ENCODE measurements around the gene SLC25A22. TPM values are rescaled to one million over a fixed set of nuclear protein-coding genes. Genes with fewer than 3 reads are reported as not detected.

Gene SLC25A22
- total RNA-seq, 1 donor from 2014 or later, result 10.3 TPM

DNA sequence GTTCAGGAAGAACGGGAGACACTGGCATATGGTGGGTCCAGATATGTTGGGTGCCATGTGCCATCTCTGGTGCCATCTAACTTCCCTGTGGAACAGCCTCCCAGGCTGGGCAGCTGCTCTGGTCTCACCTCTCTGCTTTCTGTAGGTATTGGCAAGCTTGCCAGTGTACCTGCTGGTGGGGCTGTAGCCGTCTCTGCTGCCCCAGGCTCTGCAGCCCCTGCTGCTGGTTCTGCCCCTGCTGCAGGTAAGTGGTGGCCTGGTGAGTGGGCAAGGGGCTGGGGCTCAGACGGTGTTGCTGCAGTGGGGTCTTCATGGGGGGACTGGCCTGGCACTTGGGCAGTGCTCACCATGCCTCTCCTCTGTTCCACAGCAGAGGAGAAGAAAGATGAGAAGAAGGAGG, 14.3 kb upstream of the SLC25A22 start:
- Histone ChIP-seq H3K9me3 (no peaks in the 10 kb centered on the region), H3K4me3 (no peak overlapping the region), H3K36me3 (peaks cover 0 to 30% of the 10 kb centered on the region in 2 donors), H3K27me3 (no peaks in the 10 kb centered on the region), H3K27ac (no peak overlapping the region), H3K4me1 (peaks cover 33% of the 10 kb centered on the region)
- no peak for DNase-seq (ENCODE audit: extremely low spot score in 2 of 2)
- intact Hi-C loops (cut with DNase I), result no loop called here
- no peak for TF ChIP-seq POLR2A (IDR thresholded peaks at IDR 0.05)
- no peak for TF ChIP-seq POLR2AphosphoS5 (IDR thresholded peaks at IDR 0.05; ENCODE audit: insufficient read depth in 1 of 2, low read depth in 1 of 2)
- TF ChIP-seq, protein P1, sequence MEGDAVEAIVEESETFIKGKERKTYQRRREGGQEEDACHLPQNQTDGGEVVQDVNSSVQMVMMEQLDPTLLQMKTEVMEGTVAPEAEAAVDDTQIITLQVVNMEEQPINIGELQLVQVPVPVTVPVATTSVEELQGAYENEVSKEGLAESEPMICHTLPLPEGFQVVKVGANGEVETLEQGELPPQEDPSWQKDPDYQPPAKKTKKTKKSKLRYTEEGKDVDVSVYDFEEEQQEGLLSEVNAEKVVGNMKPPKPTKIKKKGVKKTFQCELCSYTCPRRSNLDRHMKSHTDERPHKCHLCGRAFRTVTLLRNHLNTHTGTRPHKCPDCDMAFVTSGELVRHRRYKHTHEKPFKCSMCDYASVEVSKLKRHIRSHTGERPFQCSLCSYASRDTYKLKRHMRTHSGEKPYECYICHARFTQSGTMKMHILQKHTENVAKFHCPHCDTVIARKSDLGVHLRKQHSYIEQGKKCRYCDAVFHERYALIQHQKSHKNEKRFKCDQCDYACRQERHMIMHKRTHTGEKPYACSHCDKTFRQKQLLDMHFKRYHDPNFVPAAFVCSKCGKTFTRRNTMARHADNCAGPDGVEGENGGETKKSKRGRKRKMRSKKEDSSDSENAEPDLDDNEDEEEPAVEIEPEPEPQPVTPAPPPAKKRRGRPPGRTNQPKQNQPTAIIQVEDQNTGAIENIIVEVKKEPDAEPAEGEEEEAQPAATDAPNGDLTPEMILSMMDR (IDR thresholded peaks at IDR 0.05), result no peak

DNA sequence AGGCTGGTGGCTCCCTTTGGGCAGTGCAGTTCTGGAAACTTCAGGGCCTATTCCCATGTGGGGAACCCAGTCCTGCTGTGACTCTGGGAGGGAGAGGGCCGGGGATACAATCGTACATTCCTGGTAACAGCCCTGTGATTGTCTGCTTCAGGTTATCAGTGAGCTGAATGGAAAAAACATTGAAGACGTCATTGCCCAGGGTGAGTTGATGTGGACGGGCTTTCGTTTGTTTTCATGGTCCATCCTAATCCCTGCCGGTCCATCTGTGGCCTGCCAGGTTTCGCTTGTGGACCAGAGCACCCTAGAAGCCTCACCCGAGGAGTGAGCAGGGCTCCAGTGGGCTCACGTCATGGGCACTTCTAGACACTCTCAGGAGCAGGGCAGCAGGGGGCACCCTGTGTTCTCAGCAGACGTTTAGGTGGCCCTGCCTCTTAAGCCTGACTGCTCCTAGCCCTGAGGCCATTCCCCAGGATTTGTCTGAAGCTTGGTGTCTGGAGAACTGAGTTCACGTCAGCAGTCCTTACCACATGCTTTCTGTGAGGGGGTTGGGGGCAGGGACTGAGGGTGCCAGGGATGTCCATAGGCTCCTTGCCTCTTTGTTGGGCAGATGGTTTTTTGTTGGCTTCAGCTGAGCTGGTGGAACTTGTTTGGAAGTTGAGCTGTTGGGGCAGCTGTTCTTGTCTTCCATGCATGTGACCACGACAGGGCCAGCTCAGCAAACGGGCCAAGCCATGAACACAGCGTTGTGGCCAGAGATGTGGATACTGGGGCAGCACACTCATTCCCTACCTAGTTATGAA, 13.6 kb upstream of the SLC25A22 start:
- Histone ChIP-seq H3K9me3 (no peaks in the 10 kb centered on the region), H3K27ac (no peak overlapping the region), H3K36me3 (peaks cover 0 to 30% of the 10 kb centered on the region in 2 donors), H3K4me1 (peaks cover 33% of the 10 kb centered on the region), H3K27me3 (no peaks in the 10 kb centered on the region), H3K4me3 (peak overlapping the region in 1 of 2 donors; percentile 98)
- TF ChIP-seq, protein P1 (IDR thresholded peaks at IDR 0.05), result no peak
- intact Hi-C loops (cut with DNase I), result no loop called here
- no peak for DNase-seq (ENCODE audit: extremely low spot score in 2 of 2)

DNA sequence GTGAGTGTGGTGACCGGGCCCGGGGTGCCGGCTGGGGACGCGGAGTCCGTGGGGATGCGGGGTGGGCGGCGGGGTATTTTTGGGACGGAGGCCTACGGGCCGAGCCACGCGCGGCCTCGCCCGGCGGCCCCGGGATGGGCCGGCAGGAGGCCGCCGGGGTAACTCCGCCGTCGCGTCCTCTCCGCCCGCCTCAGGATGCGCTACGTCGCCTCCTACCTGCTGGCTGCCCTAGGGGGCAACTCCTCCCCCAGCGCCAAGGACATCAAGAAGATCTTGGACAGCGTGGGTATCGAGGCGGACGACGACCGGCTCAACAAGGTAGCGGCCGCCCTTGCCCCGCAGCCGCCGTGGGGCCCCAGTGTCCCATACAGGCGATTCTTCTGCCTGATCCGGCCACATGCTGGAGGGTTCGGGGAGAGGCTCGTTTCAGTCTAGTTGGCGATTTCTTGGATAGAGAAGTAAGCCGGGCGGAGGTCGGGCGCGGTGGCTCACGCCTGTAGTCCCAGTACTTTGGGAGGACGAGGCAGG, 12.0 kb upstream of the SLC25A22 start:
- DNase-seq (ENCODE audit: extremely low spot score in 2 of 2), result no peak
- Histone ChIP-seq H3K36me3 (peaks cover 0 to 30% of the 10 kb centered on the region in 2 donors), H3K27ac (peak overlapping the region; percentile 96), H3K9me3 (no peaks in the 10 kb centered on the region), H3K27me3 (no peaks in the 10 kb centered on the region), H3K4me1 (peaks cover 37% of the 10 kb centered on the region), H3K4me3 (peak overlapping the region; percentile 86 to 98)
- TF ChIP-seq, protein P1 (IDR thresholded peaks at IDR 0.05), result no peak
- TF ChIP-seq POLR2AphosphoS5 (IDR thresholded peaks at IDR 0.05; ENCODE audit: insufficient read depth in 1 of 2, low read depth in 1 of 2) (no peak), POLR2A (IDR thresholded peaks at IDR 0.05) (no peak)
- intact Hi-C loops (cut with DNase I), result no loop called here

DNA sequence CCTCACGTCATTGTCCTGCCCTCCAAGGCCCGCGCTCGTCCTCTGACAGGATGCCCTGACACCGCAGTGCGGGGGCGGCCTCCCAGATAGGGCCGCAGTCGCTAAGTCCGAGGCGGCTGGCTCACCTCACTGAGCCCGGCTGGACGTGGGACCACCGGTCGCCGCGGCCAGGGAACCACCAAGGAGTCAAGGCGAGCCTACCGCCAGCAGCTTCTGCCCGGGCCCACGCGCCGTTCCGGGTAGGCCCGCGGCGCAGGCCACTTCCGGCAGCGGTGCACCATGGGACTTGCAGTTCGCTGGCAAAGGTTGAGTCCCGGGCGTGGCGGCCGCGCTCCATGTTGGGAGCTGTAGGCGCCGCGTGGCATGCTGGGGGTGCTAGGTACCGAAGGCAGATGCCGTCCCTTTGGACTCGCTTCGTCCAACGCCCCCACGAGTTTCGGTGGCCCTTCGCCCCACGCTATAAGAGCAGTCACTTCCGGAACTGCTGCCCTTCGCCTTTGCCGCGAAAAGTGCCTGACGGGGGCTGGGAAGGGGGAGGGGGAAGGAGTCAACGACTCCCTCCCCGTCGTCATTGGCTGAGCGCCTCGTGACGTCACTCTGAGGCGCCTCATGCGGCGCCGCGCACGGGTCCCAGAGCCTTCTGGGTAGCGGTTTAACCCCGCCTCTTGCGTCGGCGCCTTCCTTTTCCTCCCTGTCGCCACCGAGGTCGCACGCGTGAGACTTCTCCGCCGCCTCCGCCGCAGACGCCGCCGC, 11.4 kb upstream of the SLC25A22 start, which contains the start of gene RPLP2:
RPLP2 (plus strand) TSS at position 681 of the 753 bp plus-strand sequence. CDS start 268 bp downstream, outside the sequence.
- peak in 1 of 2 donors; percentile 99 for DNase-seq (ENCODE audit: extremely low spot score in 2 of 2)
- TF ChIP-seq, protein P1 (IDR thresholded peaks at IDR 0.05), result peak in 1 of 3 experiments; percentile 4
- peak; percentile 95 to 99 for TF ChIP-seq POLR2AphosphoS5 (IDR thresholded peaks at IDR 0.05; ENCODE audit: insufficient read depth in 1 of 2, low read depth in 1 of 2)
- peak in 1 of 2 donors; percentile 90 for TF ChIP-seq POLR2A (IDR thresholded peaks at IDR 0.05)
- Histone ChIP-seq H3K27me3 (no peaks in the 10 kb centered on the region), H3K9me3 (no peaks in the 10 kb centered on the region), H3K4me3 (peak within 1 kb of the TSS; percentile 86 to 98), H3K36me3 (peaks cover 0 to 30% of the 10 kb centered on the region in 2 donors), H3K4me1 (peaks cover 42% of the 10 kb centered on the region), H3K27ac (peak within 1 kb of the TSS; percentile 96)
- intact Hi-C loops (cut with DNase I), result loop anchor here (5.0 kb wide), 1 partner anchor 33 kb away; the partner anchor contains the start of genes POLR2L and TSPAN4
